Measurements from ENCODE around the gene BASP1. TPM values are rescaled to one million over a fixed set of nuclear protein-coding genes. Genes with fewer than 3 reads are reported as not detected.

BASP1 gene
- total and polyA plus RNA-seq, 10 of the 15 experiments (the other 5 are each of a cell fraction or from before 2014, with no cell fraction given), result 27.3 to 190 (median 102) TPM

GRCh38 chr5:17215361-17215760, 2.1 kb upstream of the BASP1 start:
- H3K4me2 ChIP-seq (ENCODE audit: control insufficient read depth, insufficient read depth), result no peak overlapping the region
- DNase-seq (ENCODE audit: low read depth, low spot score), result no peak
- ChIA-PET SMC1A (ENCODE audit: uncharacterized antibody, unreplicated experiment) (interaction anchor here (0.6 to 6.0 kb wide), 50 partner anchors 11 to 1154 kb away, joined by 3 to 107 read pairs (median 4); no protein-coding TSS in a partner anchor), CTCF (interaction anchor here (0.6 to 5.8 kb wide), 43 partner anchors 11 to 1404 kb away, joined by 3 to 132 read pairs (median 4); no protein-coding TSS in a partner anchor), RAD21 (ENCODE audit: unreplicated experiment) (interaction anchor here (0.9 to 5.5 kb wide), 28 partner anchors 10 to 1103 kb away, joined by 3 to 123 read pairs (median 6); partner anchors contain the start of gene TAF11L2), POLR2A (no interaction called here)
- no peak for ATAC-seq
- no peak for FAIRE-seq
- H3K79me2 ChIP-seq (ENCODE audit: control insufficient read depth, insufficient read depth, low read length), result peaks cover 28% of the 10 kb centered on the region
- no peaks in the 10 kb centered on the region for H3K27me3 ChIP-seq (replicated peaks in 1 of 2; ENCODE audit: control insufficient read depth in 2 of 2, insufficient read depth in 2 of 2, low read length in 1 of 2)
- TF ChIP-seq FOXM1 (IDR thresholded peaks at IDR 0.05; ENCODE audit: low read depth, low read length), result no peak
- no peak for TF ChIP-seq IRF4 (IDR thresholded peaks at IDR 0.05; ENCODE audit: low read depth, low read length)
- TF ChIP-seq CREM (IDR thresholded peaks at IDR 0.05; ENCODE audit: low read depth), result no peak
- BruUV-seq (replicated peaks), result no TSS peak
- no peak overlapping the region for H3K9ac ChIP-seq (ENCODE audit: control insufficient read depth, insufficient read depth, low read length)
- no peaks in the 10 kb centered on the region for H3K36me3 ChIP-seq (ENCODE audit: control insufficient read depth in 2 of 2, insufficient read depth in 2 of 2, low read length in 1 of 2)
- H3K4me3 ChIP-seq, result no peak overlapping the region
- H4K20me1 ChIP-seq (ENCODE audit: control insufficient read depth, insufficient read depth), result no peaks in the 10 kb centered on the region
- intact Hi-C loops (cut with micrococcal nuclease; ENCODE audit: unreplicated experiment), result loop anchor here (5.0 to 10.0 kb wide), 3 partner anchors 212 to 699 kb away; no protein-coding TSS in a partner anchor
- H2AFZ ChIP-seq (ENCODE audit: control insufficient read depth, low read depth, low read length), result no peak overlapping the region
- H3K4me1 ChIP-seq (ENCODE audit: control insufficient read depth, insufficient read depth, low read length), result peaks cover 4% of the 10 kb centered on the region; the same call in 1 of the 2 replicates
- in situ Hi-C loops (cut with MboI), result loop anchor here (5.0 to 10.0 kb wide), 2 partner anchors 899 to 1092 kb away; no protein-coding TSS in a partner anchor
- H3K27ac ChIP-seq (ENCODE audit: control insufficient read depth, insufficient read depth), result no peak overlapping the region
- WGBS (ENCODE audit: insufficient coverage, insufficient replicate concordance, low lambda C conversion rate, missing lambda C conversion rate), result 23% methylated on average over 2 of the region's 2 CpGs
- no peaks in the 10 kb centered on the region for H3K9me3 ChIP-seq (replicated peaks; ENCODE audit: control insufficient read depth, insufficient read depth, low read length)

- no peaks in the 10 kb centered on the region for H3K9me3 ChIP-seq (replicated peaks; ENCODE audit: control insufficient read depth, insufficient read depth, low read length)
- RAD21 ChIA-PET (ENCODE audit: unreplicated experiment), result interaction anchor here (0.6 to 5.5 kb wide), 49 partner anchors 9 to 1179 kb away, joined by 3 to 123 read pairs (median 4); partner anchors contain the start of genes TAF11L12 and TAF11L2
- DNase-seq (ENCODE audit: low read depth, low spot score) (peak; percentile 62), ATAC-seq (peak; percentile 49), FAIRE-seq (peak; percentile 96)
- CTCF ChIA-PET, result interaction anchor here (0.6 to 5.8 kb wide), 63 partner anchors 11 to 1482 kb away, joined by 3 to 132 read pairs (median 4); partner anchors contain the start of gene TAF11L12
- peak overlapping the region; percentile 52 for H3K4me3 ChIP-seq
- H3K27me3 ChIP-seq (replicated peaks in 1 of 2; ENCODE audit: control insufficient read depth in 2 of 2, insufficient read depth in 2 of 2, low read length in 1 of 2), result no peaks in the 10 kb centered on the region
- peak overlapping the region; percentile 91 for H3K4me2 ChIP-seq (ENCODE audit: control insufficient read depth, insufficient read depth)
- no peaks in the 10 kb centered on the region for H3K36me3 ChIP-seq (ENCODE audit: control insufficient read depth in 2 of 2, insufficient read depth in 2 of 2, low read length in 1 of 2)
- SMC1A ChIA-PET (ENCODE audit: uncharacterized antibody, unreplicated experiment), result interaction anchor here (0.6 to 6.0 kb wide), 64 partner anchors 10 to 1153 kb away, joined by 3 to 107 read pairs (median 4); no protein-coding TSS in a partner anchor
- in situ Hi-C loops (cut with MboI), result loop anchor here (5.0 to 10.0 kb wide), 2 partner anchors 898 to 1091 kb away; no protein-coding TSS in a partner anchor
- POLR2A ChIA-PET, result interaction anchor here (0.6 to 1.2 kb wide), 6 partner anchors 41 to 1095 kb away, joined by 3 to 5 read pairs (median 4); no protein-coding TSS in a partner anchor
- H3K4me1 ChIP-seq (ENCODE audit: control insufficient read depth, insufficient read depth, low read length), result peaks cover 7% of the 10 kb centered on the region; the same call in 1 of the 2 replicates
- no TSS peak for BruUV-seq (replicated peaks)
- peaks cover 38% of the 10 kb centered on the region for H3K79me2 ChIP-seq (ENCODE audit: control insufficient read depth, insufficient read depth, low read length)
- WGBS (ENCODE audit: insufficient coverage, insufficient replicate concordance, low lambda C conversion rate, missing lambda C conversion rate), result 1% methylated on average over 59 of the region's 59 CpGs
- no peak overlapping the region for H3K9ac ChIP-seq (ENCODE audit: control insufficient read depth, insufficient read depth, low read length)
- H2AFZ ChIP-seq (ENCODE audit: control insufficient read depth, low read depth, low read length), result peak overlapping the region; percentile 47
- H3K27ac ChIP-seq (ENCODE audit: control insufficient read depth, insufficient read depth), result no peak overlapping the region
- H4K20me1 ChIP-seq (ENCODE audit: control insufficient read depth, insufficient read depth), result no peaks in the 10 kb centered on the region
- intact Hi-C loops (cut with micrococcal nuclease; ENCODE audit: unreplicated experiment), result loop anchor here (1.0 to 10.0 kb wide), 6 partner anchors 211 to 1098 kb away; no protein-coding TSS in a partner anchor
- TF ChIP-seq ZNF592 (IDR thresholded peaks at IDR 0.05), result 0 out of 2 replicates have a peak, but pooled peaks have one; percentile 41
- peak; percentile 70; the same call in 1 of the 2 replicates for TF ChIP-seq SMARCA5 (IDR thresholded peaks at IDR 0.05)
- peak; percentile 93 for TF ChIP-seq IKZF1 (conservative IDR thresholded peaks at IDR 0.05)
- TF ChIP-seq PKNOX1 (IDR thresholded peaks at IDR 0.05), result no peak
- TF ChIP-seq YY1 (IDR thresholded peaks at IDR 0.05; ENCODE audit: low read depth, low read length), result peak; percentile 80
- 0 out of 2 replicates have a peak, but pooled peaks have one; percentile 33 for TF ChIP-seq NBN (IDR thresholded peaks at IDR 0.05)
- TF ChIP-seq CBX5 (IDR thresholded peaks at IDR 0.05; ENCODE audit: low read depth), result peak; percentile 69; the same call in 1 of the 2 replicates
These were observed 1.1 kb upstream of the BASP1 start for GRCh38 chr5:17216176-17216973.
